Activated naive CD8-positive, alpha-beta T cell treated with anti-CD3 and anti-CD28 coated beads, Interleukin-2, amount 10 ng/mL, durations not matched to agents 7 days and 5 days (primary cell): ENCODE measurements around the gene VPS26C. TPM values are rescaled to one million over a fixed set of nuclear protein-coding genes. Genes with fewer than 3 reads are reported as not detected.

Experiments used
- ATAC-seq: fragments of 150-1000 bp; cut with Tn5 transposase; one replicate; pipeline ENCODE4 v1.10.0; 2021; ENCODE audit warnings: low read depth, moderate library complexity
- POLR2A ChIA-PET: fragments of 350-600 bp; sonication (Branson Sonifier 250); formaldehyde crosslinking; loops from one replicate; lab custom pipeline; 2021; ENCODE audit warnings: antibody characterized with exemption; lab: Charles Lee
- DNase-seq: peaks from one replicate; pipeline ENCODE4 v3.0.0; 2021
- H3K27ac Mint-ChIP-seq: one replicate; pipeline ENCODE4 v1.8.0; 2022; ENCODE audit warnings: mild to moderate bottlenecking, mixed read lengths
- H3K27me3 Mint-ChIP-seq: one replicate; pipeline ENCODE4 v1.8.0; 2022; ENCODE audit warnings: mild to moderate bottlenecking, moderate library complexity, mixed read lengths
- H3K36me3 Mint-ChIP-seq: one replicate; pipeline ENCODE4 v1.8.0; 2021; ENCODE audit warnings: mild to moderate bottlenecking, mixed read lengths
- H3K4me1 Mint-ChIP-seq: one replicate; pipeline ENCODE4 v1.8.0; 2021; ENCODE audit warnings: mixed read lengths
- H3K4me3 Mint-ChIP-seq: one replicate; pipeline ENCODE4 v1.8.0; 2022; ENCODE audit warnings: mild to moderate bottlenecking, moderate library complexity, mixed read lengths
- H3K9me3 Mint-ChIP-seq: one replicate; pipeline ENCODE4 v1.8.0; 2021; ENCODE audit warnings: mixed read lengths
- total RNA-seq, 2 experiments: library from RNA; stranded (reverse); gene quantifications; one replicate each; pipeline ENCODE4 v1.2.3, GENCODE V29; 2021

Gene VPS26C
- total RNA-seq, 2 experiments from 2014 or later: 94.0 to 97.3 TPM

- Mint-ChIP-seq H3K27me3 (peaks cover 15% of the 10 kb centered on the region), H3K36me3 (no peaks in the 10 kb centered on the region), H3K9me3 (no peaks in the 10 kb centered on the region), H3K27ac (no peak overlapping the region), H3K4me1 (no peaks in the 10 kb centered on the region), H3K4me3 (no peak overlapping the region)
- ATAC-seq (no peak), DNase-seq (no peak)
- POLR2A ChIA-PET: no interaction called here
Observed at GRCh38 chr21:37276377-37276776, 9.2 kb upstream of the VPS26C start.

GRCh38 chr21:37273911-37274690 is 7.0 kb upstream of the VPS26C start:
- no peak overlapping the region for H3K27ac Mint-ChIP-seq
- POLR2A ChIA-PET: no interaction called here
- H3K27me3 Mint-ChIP-seq: peaks cover 9% of the 10 kb centered on the region
- H3K36me3 Mint-ChIP-seq: peaks cover 1% of the 10 kb centered on the region
- ATAC-seq (no peak), DNase-seq (no peak)
- H3K4me3 Mint-ChIP-seq: no peak overlapping the region
- no peaks in the 10 kb centered on the region for H3K9me3 Mint-ChIP-seq
- H3K4me1 Mint-ChIP-seq: peaks cover 2% of the 10 kb centered on the region

GRCh38 chr21:37273440-37273839 is 6.3 kb upstream of the VPS26C start:
- H3K4me1 Mint-ChIP-seq: peaks cover 6% of the 10 kb centered on the region
- DNase-seq: no peak
- no peak overlapping the region for H3K27ac Mint-ChIP-seq
- POLR2A ChIA-PET: no interaction called here
- no peak for ATAC-seq
- no peaks in the 10 kb centered on the region for H3K9me3 Mint-ChIP-seq
- H3K4me3 Mint-ChIP-seq: no peak overlapping the region
- peaks cover 1% of the 10 kb centered on the region for H3K36me3 Mint-ChIP-seq
- H3K27me3 Mint-ChIP-seq: peaks cover 9% of the 10 kb centered on the region

- Mint-ChIP-seq H3K4me3 (no peak overlapping the region), H3K27ac (no peak overlapping the region), H3K4me1 (peaks cover 8% of the 10 kb centered on the region), H3K36me3 (peaks cover 1% of the 10 kb centered on the region), H3K27me3 (peaks cover 9% of the 10 kb centered on the region), H3K9me3 (no peaks in the 10 kb centered on the region)
- DNase-seq: no peak
- ATAC-seq: no peak
- POLR2A ChIA-PET: no interaction called here
Observed at GRCh38 chr21:37272897-37273296, 5.8 kb upstream of the VPS26C start.

- no peak for ATAC-seq
- H3K27ac Mint-ChIP-seq: no peak overlapping the region
- H3K36me3 Mint-ChIP-seq: peaks cover 6% of the 10 kb centered on the region
- peaks cover 9% of the 10 kb centered on the region for H3K27me3 Mint-ChIP-seq
- H3K9me3 Mint-ChIP-seq: no peaks in the 10 kb centered on the region
- H3K4me3 Mint-ChIP-seq: no peak overlapping the region
- no peak for DNase-seq
- POLR2A ChIA-PET: no interaction called here
- H3K4me1 Mint-ChIP-seq: peaks cover 11% of the 10 kb centered on the region
Observed at GRCh38 chr21:37270576-37271365, 3.6 kb upstream of the VPS26C start.

GRCh38 chr21:37269481-37269880 is 2.3 kb upstream of the VPS26C start:
- Mint-ChIP-seq H3K27ac (no peak overlapping the region), H3K4me3 (no peak overlapping the region), H3K36me3 (peaks cover 14% of the 10 kb centered on the region), H3K9me3 (no peaks in the 10 kb centered on the region), H3K27me3 (peaks cover 9% of the 10 kb centered on the region), H3K4me1 (peaks cover 21% of the 10 kb centered on the region)
- POLR2A ChIA-PET: no interaction called here
- ATAC-seq (no peak), DNase-seq (no peak)

GRCh38 chr21:37268186-37268503 is 1.0 kb upstream of the VPS26C start:
- DNase-seq (no peak), ATAC-seq (no peak)
- Mint-ChIP-seq H3K4me3 (peak overlapping the region; percentile 98), H3K9me3 (no peaks in the 10 kb centered on the region), H3K27ac (peak overlapping the region; percentile 98), H3K27me3 (no peaks in the 10 kb centered on the region), H3K36me3 (peaks cover 22% of the 10 kb centered on the region), H3K4me1 (peaks cover 35% of the 10 kb centered on the region)
- POLR2A ChIA-PET: interaction anchor here (0.6 to 4.7 kb wide), 8 partner anchors 12 to 295 kb away, joined by 3 to 82 read pairs (median 24); partner anchors contain the start of gene DYRK1A

- POLR2A ChIA-PET: interaction anchor here (0.8 to 4.7 kb wide), 12 partner anchors 10 to 1207 kb away, joined by 3 to 82 read pairs (median 20); partner anchors contain the start of gene DYRK1A
- Mint-ChIP-seq H3K27ac (peak overlapping the region; percentile 98), H3K27me3 (no peaks in the 10 kb centered on the region), H3K36me3 (peaks cover 28% of the 10 kb centered on the region), H3K9me3 (no peaks in the 10 kb centered on the region), H3K4me3 (peak overlapping the region; percentile 98), H3K4me1 (peaks cover 44% of the 10 kb centered on the region)
- ATAC-seq (peak; percentile 6), DNase-seq (no peak)
Observed at GRCh38 chr21:37266515-37267221, 466 bp downstream of the VPS26C start.

- H3K9me3 Mint-ChIP-seq: no peaks in the 10 kb centered on the region
- peaks cover 34% of the 10 kb centered on the region for H3K36me3 Mint-ChIP-seq
- ATAC-seq (no peak), DNase-seq (no peak)
- no peaks in the 10 kb centered on the region for H3K27me3 Mint-ChIP-seq
- POLR2A ChIA-PET: interaction anchor here (1.4 to 4.7 kb wide), 5 partner anchors 8 to 299 kb away, joined by 9 to 82 read pairs (median 20); partner anchors contain the start of gene DYRK1A
- peak overlapping the region; percentile 77 for H3K4me3 Mint-ChIP-seq
- peak overlapping the region; percentile 69 for H3K27ac Mint-ChIP-seq
- peaks cover 55% of the 10 kb centered on the region for H3K4me1 Mint-ChIP-seq
Observed at GRCh38 chr21:37264808-37265207, 2.3 kb downstream of the VPS26C start.

GRCh38 chr21:37263827-37264600 is 3.1 kb downstream of the VPS26C start:
- POLR2A ChIA-PET: interaction anchor here (0.6 to 4.7 kb wide), 5 partner anchors 8 to 102 kb away, joined by 3 to 82 read pairs (median 9); partner anchors contain the start of gene DYRK1A
- ATAC-seq (no peak), DNase-seq (no peak)
- no peaks in the 10 kb centered on the region for H3K27me3 Mint-ChIP-seq
- peaks cover 57% of the 10 kb centered on the region for H3K4me1 Mint-ChIP-seq
- no peaks in the 10 kb centered on the region for H3K9me3 Mint-ChIP-seq
- peaks cover 34% of the 10 kb centered on the region for H3K36me3 Mint-ChIP-seq
- H3K4me3 Mint-ChIP-seq: peak overlapping the region; percentile 77
- H3K27ac Mint-ChIP-seq: peak overlapping the region; percentile 69

GRCh38 chr21:37259426-37259825 is 7.7 kb downstream of the VPS26C start:
- Mint-ChIP-seq H3K27me3 (no peaks in the 10 kb centered on the region), H3K9me3 (no peaks in the 10 kb centered on the region), H3K27ac (peak overlapping the region; percentile 71), H3K4me1 (peaks cover 59% of the 10 kb centered on the region), H3K36me3 (peaks cover 31% of the 10 kb centered on the region), H3K4me3 (peak overlapping the region; percentile 28)
- ATAC-seq: no peak
- no peak for DNase-seq
- POLR2A ChIA-PET: interaction anchor here (0.5 to 6.2 kb wide), 9 partner anchors 7 to 305 kb away, joined by 3 to 82 read pairs (median 7); partner anchors contain the start of gene VPS26C
